Activated CD4-positive, CD25-positive, alpha-beta regulatory T cell treated with anti-CD3 and anti-CD28 coated beads, Interleukin-2, amount 50 U/mL, for 16 hours (primary cell): Measurements from ENCODE around the gene TRPM3.
"Not testable (repeated sequence)": the region's sequence is repeated elsewhere in the genome, so short reads cannot be mapped to it uniquely, and the experiment has no call there.

Experiments used
- DNase-seq: peaks from one replicate; pipeline ENCODE4 v3.0.0-alpha.2; 2020; ENCODE audit warnings: low read depth, low spot score

TRPM3 gene

GRCh38 chr9:70760228-70760627, 361.2 kb downstream of the TRPM3 start:
- no peak for DNase-seq

GRCh38 chr9:70753311-70753710, 368.1 kb downstream of the TRPM3 start:
- no peak for DNase-seq

GRCh38 chr9:70749066-70749465, 372.4 kb downstream of the TRPM3 start:
- DNase-seq = no peak

- no peak for DNase-seq
Measured at GRCh38 chr9:70747261-70747718, 374.1 kb downstream of the TRPM3 start.

GRCh38 chr9:70746760-70747159, 374.7 kb downstream of the TRPM3 start:
- no peak for DNase-seq

GRCh38 chr9:70746316-70746715, 375.1 kb downstream of the TRPM3 start:
- DNase-seq = no peak

- DNase-seq = not testable (repeated sequence)
Measured at GRCh38 chr9:70724794-70725193, 396.6 kb downstream of the TRPM3 start.

GRCh38 chr9:70724025-70724424, 397.4 kb downstream of the TRPM3 start:
- DNase-seq = not testable (repeated sequence)

GRCh38 chr9:70706797-70707196, 414.6 kb downstream of the TRPM3 start:
- DNase-seq = not testable (repeated sequence)

- no peak for DNase-seq
Measured at GRCh38 chr9:70701163-70701562, 420.3 kb downstream of the TRPM3 start.

GRCh38 chr9:70696694-70697335, 424.6 kb downstream of the TRPM3 start:
- no peak for DNase-seq

- no peak for DNase-seq
Measured at GRCh38 chr9:70694758-70695157, 426.7 kb downstream of the TRPM3 start.

GRCh38 chr9:70693186-70693585, 428.2 kb downstream of the TRPM3 start:
- no peak for DNase-seq

- DNase-seq = no peak
Measured at GRCh38 chr9:70692431-70692830, 429.0 kb downstream of the TRPM3 start.

GRCh38 chr9:70688704-70689103, 432.7 kb downstream of the TRPM3 start:
- DNase-seq = no peak

- no peak for DNase-seq
Measured at GRCh38 chr9:70683841-70684240, 437.6 kb downstream of the TRPM3 start.

GRCh38 chr9:70682298-70682697, 439.1 kb downstream of the TRPM3 start:
- DNase-seq = no peak

GRCh38 chr9:70679845-70680244, 441.6 kb downstream of the TRPM3 start:
- DNase-seq = no peak

- DNase-seq = no peak
Measured at GRCh38 chr9:70678153-70678552, 443.3 kb downstream of the TRPM3 start.

- no peak for DNase-seq
Measured at GRCh38 chr9:70677055-70677735, 444.2 kb downstream of the TRPM3 start.

- no peak for DNase-seq
Measured at GRCh38 chr9:70675868-70676370, 445.5 kb downstream of the TRPM3 start.

- no peak for DNase-seq
Measured at GRCh38 chr9:70673844-70674243, 447.6 kb downstream of the TRPM3 start.

- no peak for DNase-seq
Measured at GRCh38 chr9:70672161-70672649, 449.2 kb downstream of the TRPM3 start.
